ENCODE results near the gene DUS4L.

Gene DUS4L

DNA sequence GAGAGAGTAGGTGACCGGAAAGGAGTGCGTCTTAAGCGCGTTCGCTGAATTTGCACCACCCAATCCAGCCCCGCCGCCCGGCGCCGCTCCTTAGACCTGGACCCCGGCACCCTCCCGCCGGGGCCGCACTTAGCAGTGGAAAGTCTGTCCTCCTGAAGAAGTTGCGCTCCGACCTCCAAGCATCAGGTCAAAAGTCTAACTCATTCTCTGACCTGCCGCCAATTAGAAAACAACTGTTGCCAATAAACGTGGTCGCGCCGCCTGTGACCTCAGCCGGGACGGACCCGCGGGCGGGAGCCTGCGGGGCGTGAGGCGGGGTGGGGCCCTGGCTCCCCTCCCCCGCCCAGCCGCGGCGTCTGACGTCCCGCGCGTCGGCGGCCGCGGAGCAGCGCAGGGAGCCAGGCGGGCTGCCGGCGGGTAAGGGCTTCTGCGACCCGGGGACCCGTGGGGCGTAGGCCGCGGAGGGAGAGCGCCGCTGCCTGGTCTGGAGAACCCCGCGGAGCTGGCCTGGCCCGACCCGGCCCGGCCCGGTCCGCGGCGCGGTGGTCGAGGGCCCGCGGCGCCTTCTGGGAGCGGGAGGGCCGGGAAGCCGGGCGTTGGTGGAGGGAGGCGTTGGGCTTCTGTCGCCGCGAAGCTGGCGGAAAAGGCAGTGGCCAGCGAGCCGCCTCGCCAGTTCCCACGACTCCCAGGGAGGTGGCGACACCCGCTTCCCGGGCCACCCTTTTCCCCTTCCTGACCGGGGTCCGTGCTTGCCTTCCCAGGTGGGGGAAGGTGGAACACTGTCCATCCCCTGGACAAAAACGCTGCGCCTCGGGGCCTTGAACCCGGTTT is 16.3 kb downstream of the DUS4L start, which contains the start of gene BCAP29:
Gene BCAP29, plus strand, starts transcription at position 362 of the 831 bp plus-strand sequence. CDS start 527 bp downstream, outside the sequence.
- H3K27ac ChIP-seq, result peak within 1 kb of the TSS; percentile 66
- no peak for DNase-seq (ENCODE audit: low read depth, low spot score)

DNA sequence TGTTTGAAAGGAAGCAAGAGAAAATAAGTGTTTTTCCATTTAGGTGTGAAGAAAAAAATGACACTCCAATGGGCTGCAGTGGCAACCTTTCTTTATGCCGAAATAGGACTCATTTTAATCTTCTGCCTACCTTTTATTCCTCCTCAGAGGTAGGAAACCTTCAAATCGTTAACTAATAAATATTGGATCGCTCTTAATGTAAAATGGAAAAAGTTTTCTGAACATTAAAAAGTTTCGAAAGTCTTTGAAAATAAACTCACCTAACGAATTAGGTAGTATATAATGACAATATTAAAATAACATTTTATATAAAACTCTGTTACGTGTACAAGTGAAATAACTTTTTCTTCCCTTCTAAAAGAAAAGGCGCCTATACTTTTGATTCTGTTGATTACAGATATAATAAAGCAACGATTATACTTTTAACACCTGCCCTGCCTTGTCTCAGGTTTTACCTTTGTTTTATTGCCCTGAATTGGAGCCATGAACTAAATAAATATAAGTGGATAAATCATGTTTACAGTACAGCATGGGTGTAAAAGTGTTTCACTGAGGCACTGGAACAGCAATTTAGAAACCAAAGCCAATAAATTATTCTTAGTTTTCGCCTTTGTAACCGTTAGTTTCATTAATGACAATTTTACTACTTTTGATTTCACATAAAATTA is 17.1 kb downstream of the DUS4L start:
- no peak for DNase-seq (ENCODE audit: low read depth, low spot score)

DNA sequence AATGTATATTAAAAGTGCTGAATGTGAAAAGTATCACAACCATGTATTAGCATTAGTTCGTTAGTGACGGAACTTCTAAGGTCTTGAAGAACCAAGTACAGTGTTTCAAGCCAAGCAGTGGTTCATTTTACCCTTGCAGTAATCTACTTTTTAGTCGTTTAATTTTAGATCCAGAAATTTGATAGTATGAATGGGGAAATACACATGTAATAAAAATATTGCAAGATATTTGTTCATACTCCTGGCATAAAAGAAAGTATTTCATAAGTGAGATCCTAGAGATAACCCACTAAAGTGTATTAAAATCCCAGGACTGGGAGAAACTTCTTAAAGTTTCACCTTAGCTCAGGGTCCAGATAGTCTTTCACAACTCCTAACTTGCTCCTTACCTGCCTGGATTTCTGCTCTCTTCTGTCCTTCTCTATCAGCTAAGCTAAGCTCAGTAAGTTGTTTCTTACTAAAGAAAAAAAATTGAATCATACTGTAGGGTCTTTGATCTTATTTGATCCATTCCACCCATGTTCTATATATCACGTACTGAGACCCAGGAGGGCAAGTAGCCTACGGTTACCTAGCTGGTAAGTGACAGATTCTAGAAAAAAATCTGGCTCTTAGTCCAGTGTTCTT is 17.7 kb downstream of the DUS4L start:
- peak overlapping the region; percentile 66 for H3K27ac ChIP-seq
- no peak for DNase-seq (ENCODE audit: low read depth, low spot score)

More for the DNA sequence above, 17.1 kb downstream of the DUS4L start:
- H3K27ac ChIP-seq, result peak overlapping the region; percentile 66

GRCh38 chr7:107582875-107583274 is 19.1 kb downstream of the DUS4L start:
- no peak for DNase-seq (ENCODE audit: low read depth, low spot score)
- no peak overlapping the region for H3K27ac ChIP-seq

- no peak for DNase-seq (ENCODE audit: low read depth, low spot score)
- H3K27ac ChIP-seq, result no peak overlapping the region
Measured at GRCh38 chr7:107584716-107585115, 20.9 kb downstream of the DUS4L start.

- no peak overlapping the region for H3K27ac ChIP-seq
- no peak for DNase-seq (ENCODE audit: low read depth, low spot score)
Measured at GRCh38 chr7:107588529-107589130, 24.9 kb downstream of the DUS4L start.

DNA sequence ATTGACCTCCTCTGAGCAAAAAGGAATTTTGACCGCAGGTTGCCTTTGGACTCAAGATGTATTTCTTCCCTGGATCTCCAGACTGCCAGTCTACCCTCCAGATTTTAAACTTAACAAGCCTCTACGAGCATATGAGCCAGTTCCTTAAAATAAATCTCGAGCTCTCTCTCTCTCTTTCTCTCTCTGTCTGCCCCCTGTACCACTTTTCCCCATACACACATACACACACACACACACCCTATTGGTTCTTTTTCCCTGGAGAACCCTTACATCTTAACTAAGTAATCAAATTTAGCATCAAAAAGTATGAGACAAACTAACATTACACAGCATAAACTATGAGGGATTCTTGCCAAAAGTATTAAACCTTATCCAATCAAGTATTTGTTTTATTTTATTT is 27.6 kb downstream of the DUS4L start:
- H3K27ac ChIP-seq, result no peak overlapping the region
- DNase-seq (ENCODE audit: low read depth, low spot score), result no peak

DNA sequence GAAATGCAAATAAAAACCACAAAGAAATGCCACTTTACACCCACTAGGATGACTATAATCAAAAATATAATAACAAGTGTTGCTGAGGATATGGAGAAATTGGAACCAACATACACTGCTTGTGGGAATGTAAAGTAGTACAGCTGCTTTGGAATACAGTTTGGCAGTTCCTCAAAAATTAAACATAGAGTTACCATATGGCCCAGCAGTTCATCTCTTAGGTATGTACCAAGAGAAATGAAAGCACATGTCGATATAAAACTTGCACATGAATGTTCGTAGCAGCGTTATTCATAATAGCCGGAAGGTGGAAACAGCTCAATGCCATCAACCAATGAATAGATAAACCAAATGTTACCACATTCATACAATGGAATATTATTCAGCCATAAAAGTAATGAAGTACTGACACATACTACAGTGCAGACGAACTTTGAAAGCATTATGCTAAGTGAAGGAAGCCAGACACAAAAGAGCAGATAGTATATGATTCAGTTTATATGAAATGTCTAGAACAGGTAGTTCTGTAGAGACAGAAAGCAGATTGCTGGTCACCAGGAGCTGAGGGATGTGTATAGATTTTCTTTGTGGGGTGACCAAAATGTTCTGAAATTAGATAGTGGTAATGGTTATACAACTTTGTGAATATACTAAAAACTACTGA is 28.7 kb downstream of the DUS4L start:
- no peak for DNase-seq (ENCODE audit: low read depth, low spot score)
- H3K27ac ChIP-seq, result no peak overlapping the region

DNA sequence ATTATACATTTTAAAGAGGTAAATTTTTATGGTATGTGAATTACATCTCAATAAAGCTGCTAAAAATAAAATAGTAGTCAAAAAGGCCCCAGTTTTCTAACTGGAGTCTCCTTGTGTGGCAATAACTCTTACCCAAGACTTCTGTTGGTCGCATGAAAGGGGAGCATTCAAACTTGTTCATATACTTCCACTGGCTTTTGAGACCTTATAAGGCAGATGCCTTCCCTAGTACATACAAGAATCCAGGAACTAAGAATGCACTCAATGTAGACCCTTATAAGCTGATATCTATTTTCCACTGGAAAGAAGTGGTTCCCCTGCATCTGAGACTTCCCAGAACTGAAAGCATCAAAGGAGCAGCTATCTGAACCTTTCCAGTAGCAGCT is 29.2 kb downstream of the DUS4L start:
- H3K27ac ChIP-seq, result no peak overlapping the region
- DNase-seq (ENCODE audit: low read depth, low spot score), result no peak

- peak overlapping the region; percentile 86 for H3K27ac ChIP-seq
Measured at GRCh38 chr7:107594961-107595737, 31.4 kb downstream of the DUS4L start.

GRCh38 chr7:107596881-107597581 is 33.3 kb downstream of the DUS4L start:
- no peak overlapping the region for H3K27ac ChIP-seq
- DNase-seq (ENCODE audit: low read depth, low spot score), result no peak

More at GRCh38 chr7:107594961-107595737, 31.4 kb downstream of the DUS4L start:
- DNase-seq (ENCODE audit: low read depth, low spot score), result peak; percentile 83

- H3K27ac ChIP-seq, result no peak overlapping the region
- DNase-seq (ENCODE audit: low read depth, low spot score), result no peak
Measured at GRCh38 chr7:107597582-107597916, 33.8 kb downstream of the DUS4L start.

DNA sequence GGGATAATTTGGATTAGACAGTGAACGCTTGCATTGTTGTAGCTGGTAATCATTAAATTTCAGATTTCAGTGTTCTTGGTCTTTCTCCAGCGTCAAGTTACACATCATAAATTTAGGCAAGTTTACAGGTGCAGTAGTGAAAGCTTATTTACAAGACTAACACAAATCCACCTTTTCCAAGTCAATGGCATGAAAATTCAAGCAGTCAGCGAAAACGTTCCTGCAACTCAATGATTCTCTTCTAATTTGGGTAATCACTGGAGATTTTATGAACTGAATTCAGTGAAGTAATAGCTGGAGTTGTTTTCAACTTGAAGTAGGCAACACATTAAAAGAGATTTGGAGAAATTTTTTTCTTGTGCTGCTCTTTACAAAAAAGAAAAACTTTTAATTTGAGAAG is 34.2 kb downstream of the DUS4L start:
- no peak for DNase-seq (ENCODE audit: low read depth, low spot score)
- H3K27ac ChIP-seq, result no peak overlapping the region

DNA sequence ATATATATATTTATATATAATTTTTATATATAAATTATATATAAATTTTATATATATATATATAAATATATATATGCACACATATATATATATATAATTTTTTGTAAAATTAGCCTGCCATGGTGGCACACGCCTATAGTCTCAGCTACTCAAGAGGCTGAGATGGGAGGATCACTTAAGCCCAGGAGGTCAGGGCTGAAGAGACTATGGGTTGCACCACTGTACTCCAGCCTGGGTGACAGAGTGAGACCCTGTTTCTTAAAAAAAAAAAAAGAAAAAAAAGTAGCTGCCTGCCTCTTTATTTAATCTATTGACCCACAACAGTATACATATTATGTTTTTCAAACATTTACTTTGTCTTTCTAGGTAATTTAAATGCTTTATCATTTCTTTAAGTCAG is 35.5 kb downstream of the DUS4L start:
- no peak overlapping the region for H3K27ac ChIP-seq
- DNase-seq (ENCODE audit: low read depth, low spot score), result no peak

DNA sequence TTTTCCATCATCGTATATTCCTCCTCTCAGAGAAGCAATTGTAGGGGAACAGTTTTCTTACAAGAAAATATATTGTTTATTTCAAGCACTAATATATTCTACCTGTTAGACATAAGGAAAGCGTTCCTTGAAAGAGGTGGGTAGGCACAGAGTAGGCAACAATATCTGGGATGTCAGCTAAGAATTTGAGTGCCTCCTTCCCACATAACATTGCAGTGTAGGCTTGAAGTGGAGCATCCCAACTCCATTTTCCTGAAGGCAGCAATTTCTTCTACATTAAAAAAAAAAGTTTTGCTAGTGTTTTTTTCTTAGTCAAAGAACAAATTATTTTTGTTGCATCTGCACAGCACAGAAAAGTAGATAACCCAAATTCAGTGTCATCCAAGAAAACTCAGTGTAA is 37.0 kb downstream of the DUS4L start:
- DNase-seq (ENCODE audit: low read depth, low spot score), result no peak
- no peak overlapping the region for H3K27ac ChIP-seq

GRCh38 chr7:107605218-107605815 is 41.5 kb downstream of the DUS4L start:
- no peak for DNase-seq (ENCODE audit: low read depth, low spot score)
- H3K27ac ChIP-seq, result no peak overlapping the region

GRCh38 chr7:107606303-107606702 is 42.5 kb downstream of the DUS4L start:
- DNase-seq (ENCODE audit: low read depth, low spot score), result no peak
- H3K27ac ChIP-seq, result peak overlapping the region; percentile 16

- no peak for DNase-seq (ENCODE audit: low read depth, low spot score)
- H3K27ac ChIP-seq, result no peak overlapping the region
Measured at GRCh38 chr7:107609811-107610261, 46.1 kb downstream of the DUS4L start.
